H1 (cell line): ENCODE measurements around the gene GSK3B. TPM values are rescaled to one million over a fixed set of nuclear protein-coding genes. Genes with fewer than 3 reads are reported as not detected.

ENCODE experiments used
- BACH1 ChIP-seq: IDR thresholded peaks from 2 replicates; pipeline ENCODE4 v1.6.1; 2012; ENCODE audit warnings: low read length, improper control_type of control experiment
- BRCA1 ChIP-seq: IDR thresholded peaks from 2 replicates; pipeline ENCODE4 v1.6.1; 2012; ENCODE audit warnings: low read depth, low read length, improper control_type of control experiment
- CBX8 ChIP-seq: fragments of 300-800, 300-1000 bp; sonication (generic); IDR thresholded peaks from 2 replicates; pipeline ENCODE4 v1.7.1; 2016; ENCODE audit warnings: low read depth, low read length, borderline replicate concordance
- EZH2 ChIP-seq: fragments of 200-600 bp; sonication (generic); IDR thresholded peaks from 2 replicates; pipeline ENCODE4 v1.7.1; 2012; ENCODE audit warnings: low read depth, mild to moderate bottlenecking, moderate library complexity, low read length, inconsistent platforms; ENCODE audit not compliant: severe bottlenecking
- GABPA ChIP-seq: IDR thresholded peaks from 2 replicates; pipeline ENCODE4 v1.6.1; 2011; ENCODE audit warnings: mild to moderate bottlenecking, low read length, moderate library complexity, borderline replicate concordance; ENCODE audit not compliant: insufficient read depth
- HDAC2 ChIP-seq, 2 experiments: fragments of 300-600 bp in 1 of 2; sonication (generic) in 1 of 2; IDR thresholded peaks; 2 replicates each; pipeline ENCODE4 v1.6.1; 2011 to 2012; ENCODE audit warnings: low read depth in 2 of 2, low read length in 2 of 2, mild to moderate bottlenecking in 2 of 2, moderate library complexity in 2 of 2, borderline replicate concordance in 1 of 2, inconsistent platforms in 1 of 2
- JUN ChIP-seq: IDR thresholded peaks from 2 replicates; pipeline ENCODE4 v1.6.1; 2011; ENCODE audit warnings: low read depth, mild to moderate bottlenecking, improper control_type of control experiment, low read length
- KDM4A ChIP-seq: IDR thresholded peaks from one replicate; pipeline ENCODE4 v1.7.1; 2012; ENCODE audit warnings: low read depth, mild to moderate bottlenecking, moderate library complexity, low read length, inconsistent platforms; ENCODE audit not compliant: severe bottlenecking
- MAFK ChIP-seq: IDR thresholded peaks from 2 replicates; pipeline ENCODE4 v1.6.1; 2012; ENCODE audit warnings: low read depth, mild to moderate bottlenecking, improper control_type of control experiment, low read length
- NANOG ChIP-seq: IDR thresholded peaks from 2 replicates; pipeline ENCODE4 v1.6.1; 2011; ENCODE audit warnings: low read length, low read depth, mild to moderate bottlenecking, inconsistent platforms; ENCODE audit not compliant: insufficient read depth, poor library complexity, severe bottlenecking
- POLR2A ChIP-seq, 2 experiments: IDR thresholded peaks; 1 replicate in 1 of 2; 2 replicates in 1 of 2; pipeline ENCODE4 v1.6.1; 2011; ENCODE audit warnings: low read depth in 2 of 2, low read length in 2 of 2, mild to moderate bottlenecking in 2 of 2; ENCODE audit errors: control extremely low read depth in 1 of 2
- SIRT6 ChIP-seq: IDR thresholded peaks from one replicate; pipeline ENCODE4 v1.7.1; 2012; ENCODE audit warnings: low read length, inconsistent platforms
- SIX5 ChIP-seq: IDR thresholded peaks from 2 replicates; pipeline ENCODE4 v1.6.1; 2011; ENCODE audit warnings: mild to moderate bottlenecking, low read depth, low read length
- SP1 ChIP-seq: IDR thresholded peaks from 2 replicates; pipeline ENCODE4 v1.6.1; 2011; ENCODE audit warnings: low read depth, low read length
- SRF ChIP-seq: IDR thresholded peaks from 2 replicates; pipeline ENCODE4 v1.6.1; 2011; ENCODE audit warnings: mild to moderate bottlenecking, low read depth, low read length, moderate library complexity
- YY1 ChIP-seq: IDR thresholded peaks from 2 replicates; pipeline ENCODE4 v1.6.1; 2011; ENCODE audit warnings: low read depth, mild to moderate bottlenecking, low read length
- ZNF274 ChIP-seq: IDR thresholded peaks from 2 replicates; pipeline ENCODE4 v1.7.0; 2012; ENCODE audit warnings: low read length, borderline replicate concordance; ENCODE audit errors: extremely low read depth
- polyA plus RNA-seq, 7 experiments: library from polyadenylated mRNA; depleted of rRNA in 3 of 7; stranded (reverse) in 5 of 7; unstranded in 2 of 7; fragments of >200 nt in 5 of 7; fragments of 200-250 nt in 2 of 7; gene quantifications; 1 replicate in 5 of 7; 2 replicates in 1 of 7; 4 replicates in 1 of 7; pipeline versions ENCODE4 v1.2.1 to v1.2.3, GENCODE V29; 2011 to 2013; ENCODE audit warnings: missing spikeins in 2 of 7, mixed read lengths in 2 of 7
- total RNA-seq: library from RNA; stranded (reverse); fragmentation: NEBNext Ultra II Directional; extraction: Animal tissue kit (Norgen Biotek cat#: 25700); gene quantifications from 2 replicates; pipeline ENCODE4 v1.2.1, GENCODE V29; 2021
- TF ChIP-seq, protein P1 (sequence below), 3 experiments: IDR thresholded peaks; 1 replicate in 2 of 3; 2 replicates in 1 of 3; pipeline versions ENCODE4 v1.5.1 to v1.6.1; 2011; ENCODE audit warnings: low read length in 3 of 3, mild to moderate bottlenecking in 3 of 3, inconsistent platforms in 2 of 3, low read depth in 1 of 3, moderate library complexity in 1 of 3; ENCODE audit not compliant: insufficient read depth in 1 of 3; ENCODE audit errors: control extremely low read depth in 1 of 3
- TF ChIP-seq, protein P2 (sequence below): IDR thresholded peaks from 2 replicates; pipeline ENCODE4 v1.6.1; 2011; ENCODE audit warnings: low read length, improper control_type of control experiment
- TF ChIP-seq, protein P3 (sequence below): IDR thresholded peaks from 2 replicates; pipeline ENCODE4 v1.6.1; 2011; ENCODE audit warnings: low read depth, mild to moderate bottlenecking, low read length; ENCODE audit not compliant: insufficient read depth

Gene GSK3B
- total and polyA plus RNA-seq, 2 of the 8 experiments (the other 6 are each of a cell fraction or from before 2014, with no cell fraction given) = 24.2 to 50.7 TPM

DNA sequence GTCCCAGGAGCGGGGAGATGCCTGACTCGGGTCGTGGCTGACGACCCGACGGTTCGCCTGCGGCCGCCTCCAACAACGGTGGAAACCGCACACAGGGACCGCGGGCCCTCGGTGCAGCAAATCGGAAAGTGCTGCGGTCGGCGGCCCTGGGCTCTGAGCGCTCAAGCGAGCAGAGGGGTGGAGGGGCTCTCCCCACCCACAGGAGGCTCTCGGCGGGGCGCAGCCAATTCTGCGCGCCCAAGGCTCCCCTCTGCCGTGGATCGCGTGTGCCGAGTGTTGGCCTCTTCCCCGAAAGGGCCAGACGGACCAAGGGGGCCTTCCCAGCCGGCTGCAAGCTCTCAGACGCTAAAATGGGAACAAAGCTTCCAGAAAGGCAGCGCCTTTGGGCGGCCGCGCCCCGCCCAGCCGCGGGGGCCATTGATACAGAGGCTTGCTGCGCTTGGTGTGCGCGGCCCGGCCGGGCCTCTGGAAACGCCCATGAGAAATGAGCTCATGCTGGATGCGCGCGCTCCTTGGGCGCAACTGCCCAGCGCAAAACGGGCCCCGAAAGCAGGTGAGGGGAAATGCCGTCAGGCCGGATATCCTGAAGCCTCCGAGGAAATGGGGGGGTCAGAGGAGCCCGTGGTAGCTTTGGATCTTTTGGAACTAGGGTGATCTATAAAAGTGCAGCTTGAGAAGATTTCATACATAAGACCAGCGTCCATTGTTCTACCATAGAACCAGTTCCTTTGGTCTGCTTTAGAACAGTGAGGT lies 1.2 kb upstream of the GSK3B start (continued):
- TF ChIP-seq, protein P1, sequence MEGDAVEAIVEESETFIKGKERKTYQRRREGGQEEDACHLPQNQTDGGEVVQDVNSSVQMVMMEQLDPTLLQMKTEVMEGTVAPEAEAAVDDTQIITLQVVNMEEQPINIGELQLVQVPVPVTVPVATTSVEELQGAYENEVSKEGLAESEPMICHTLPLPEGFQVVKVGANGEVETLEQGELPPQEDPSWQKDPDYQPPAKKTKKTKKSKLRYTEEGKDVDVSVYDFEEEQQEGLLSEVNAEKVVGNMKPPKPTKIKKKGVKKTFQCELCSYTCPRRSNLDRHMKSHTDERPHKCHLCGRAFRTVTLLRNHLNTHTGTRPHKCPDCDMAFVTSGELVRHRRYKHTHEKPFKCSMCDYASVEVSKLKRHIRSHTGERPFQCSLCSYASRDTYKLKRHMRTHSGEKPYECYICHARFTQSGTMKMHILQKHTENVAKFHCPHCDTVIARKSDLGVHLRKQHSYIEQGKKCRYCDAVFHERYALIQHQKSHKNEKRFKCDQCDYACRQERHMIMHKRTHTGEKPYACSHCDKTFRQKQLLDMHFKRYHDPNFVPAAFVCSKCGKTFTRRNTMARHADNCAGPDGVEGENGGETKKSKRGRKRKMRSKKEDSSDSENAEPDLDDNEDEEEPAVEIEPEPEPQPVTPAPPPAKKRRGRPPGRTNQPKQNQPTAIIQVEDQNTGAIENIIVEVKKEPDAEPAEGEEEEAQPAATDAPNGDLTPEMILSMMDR (IDR thresholded peaks at IDR 0.05; ENCODE audit: control extremely low read depth in 1 of 3, insufficient read depth in 1 of 3, low read depth in 1 of 3, low read length in 3 of 3) = no peak
- TF ChIP-seq MAFK = no peak; the same call in 1 of the 2 replicates
- TF ChIP-seq EZH2 = no peak
- no peak for TF ChIP-seq SIRT6
- no peak for TF ChIP-seq CBX8
- peak; percentile 38; the same call in 1 of the 2 replicates for TF ChIP-seq JUN
- TF ChIP-seq YY1 = peak; percentile 90
- TF ChIP-seq POLR2A (IDR thresholded peaks at IDR 0.05; ENCODE audit: control extremely low read depth in 1 of 2, low read depth in 2 of 2, low read length in 2 of 2) = peak; percentile 92 to 99
- no peak for TF ChIP-seq SIX5
- no peak for TF ChIP-seq HDAC2 (IDR thresholded peaks at IDR 0.05; ENCODE audit: borderline replicate concordance in 1 of 2, low read depth in 2 of 2, low read length in 2 of 2)
- no peak for TF ChIP-seq SP1
- no peak for TF ChIP-seq BRCA1
- no peak for TF ChIP-seq ZNF274
- TF ChIP-seq SRF = no peak
- TF ChIP-seq, protein P2, sequence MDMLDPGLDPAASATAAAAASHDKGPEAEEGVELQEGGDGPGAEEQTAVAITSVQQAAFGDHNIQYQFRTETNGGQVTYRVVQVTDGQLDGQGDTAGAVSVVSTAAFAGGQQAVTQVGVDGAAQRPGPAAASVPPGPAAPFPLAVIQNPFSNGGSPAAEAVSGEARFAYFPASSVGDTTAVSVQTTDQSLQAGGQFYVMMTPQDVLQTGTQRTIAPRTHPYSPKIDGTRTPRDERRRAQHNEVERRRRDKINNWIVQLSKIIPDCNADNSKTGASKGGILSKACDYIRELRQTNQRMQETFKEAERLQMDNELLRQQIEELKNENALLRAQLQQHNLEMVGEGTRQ = no peak
- TF ChIP-seq, protein P3, sequence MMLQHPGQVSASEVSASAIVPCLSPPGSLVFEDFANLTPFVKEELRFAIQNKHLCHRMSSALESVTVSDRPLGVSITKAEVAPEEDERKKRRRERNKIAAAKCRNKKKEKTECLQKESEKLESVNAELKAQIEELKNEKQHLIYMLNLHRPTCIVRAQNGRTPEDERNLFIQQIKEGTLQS = 0 out of 2 replicates have a peak, but pooled peaks have one; percentile 2
- peak; percentile 41 for TF ChIP-seq KDM4A
- no peak for TF ChIP-seq NANOG
- TF ChIP-seq BACH1 = no peak
- no peak; the same call in 1 of the 2 replicates for TF ChIP-seq GABPA
